Measurements from ENCODE around the gene C19orf47. TPM values are rescaled to one million over a fixed set of nuclear protein-coding genes. Genes with fewer than 3 reads are reported as not detected.

The C19orf47 gene
- total RNA-seq, 1 donor from 2014 or later: 10.6 TPM

- Mint-ChIP-seq H3K27ac (no peak overlapping the region), H3K36me3 (no peaks in the 10 kb centered on the region), H3K27me3 (ENCODE audit: insufficient read depth, low read depth) (peaks cover 15% of the 10 kb centered on the region), H3K9me3 (peaks cover 2% of the 10 kb centered on the region), H3K4me3 (peak overlapping the region; percentile 59), H3K4me1 (peaks cover 52% of the 10 kb centered on the region)
- H3K27ac ChIP-seq: no peak overlapping the region
- no peak for TF ChIP-seq CTCF (IDR thresholded peaks at IDR 0.05)
- no peak for TF ChIP-seq EZH2phosphoT487 (IDR thresholded peaks at IDR 0.05)
- no peak for TF ChIP-seq EZH2 (IDR thresholded peaks at IDR 0.05)
- H3K9ac ChIP-seq: peak overlapping the region; percentile 27
- H3K36me3 ChIP-seq: no peaks in the 10 kb centered on the region
- H4K20me1 ChIP-seq (ENCODE audit: low read depth): peaks cover 54% of the 10 kb centered on the region
- H3K4me3 ChIP-seq: no peak overlapping the region
- no peaks in the 10 kb centered on the region for H3K27me3 ChIP-seq
- DNase-seq (ENCODE audit: low spot score): no peak
- no peak overlapping the region for H3K4me2 ChIP-seq
- peaks cover 10% of the 10 kb centered on the region for H3K4me1 ChIP-seq
- peaks cover 80% of the 10 kb centered on the region for H3K79me2 ChIP-seq (ENCODE audit: low read depth)
- no peak overlapping the region for H2AFZ ChIP-seq (replicated peaks)
- no peaks in the 10 kb centered on the region for H3K9me3 ChIP-seq (ENCODE audit: low read depth)
- H3F3A ChIP-seq (ENCODE audit: low read depth): peaks cover 22% of the 10 kb centered on the region
Measured at GRCh38 chr19:40281381-40282208, 66.6 kb downstream of the C19orf47 start.

- peaks cover 56% of the 10 kb centered on the region for H4K20me1 ChIP-seq (ENCODE audit: low read depth)
Measured at GRCh38 chr19:40280608-40281221, 67.5 kb downstream of the C19orf47 start.

More at GRCh38 chr19:40280608-40281221, 67.5 kb downstream of the C19orf47 start:
- no peak overlapping the region for H2AFZ ChIP-seq (replicated peaks)
- peaks cover 2% of the 10 kb centered on the region for H3K9me3 Mint-ChIP-seq
- no peaks in the 10 kb centered on the region for H3K9me3 ChIP-seq (ENCODE audit: low read depth)
- no peak overlapping the region for H3K4me3 ChIP-seq
- H3K4me1 Mint-ChIP-seq: peaks cover 44% of the 10 kb centered on the region
- TF ChIP-seq EZH2phosphoT487 (IDR thresholded peaks at IDR 0.05) (no peak), CTCF (IDR thresholded peaks at IDR 0.05) (no peak), EZH2 (IDR thresholded peaks at IDR 0.05) (no peak)
- H3K4me2 ChIP-seq: no peak overlapping the region
- no peaks in the 10 kb centered on the region for H3K36me3 ChIP-seq
- H3K27me3 Mint-ChIP-seq (ENCODE audit: insufficient read depth, low read depth): peaks cover 14% of the 10 kb centered on the region
- DNase-seq (ENCODE audit: low spot score): no peak
- no peak overlapping the region for H3K27ac ChIP-seq
- peak overlapping the region; percentile 90 for H3K27ac Mint-ChIP-seq
- peaks cover 13% of the 10 kb centered on the region for H3F3A ChIP-seq (ENCODE audit: low read depth)
- peak overlapping the region; percentile 37 for H3K9ac ChIP-seq
- H3K36me3 Mint-ChIP-seq: no peaks in the 10 kb centered on the region
- H3K79me2 ChIP-seq (ENCODE audit: low read depth): peaks cover 89% of the 10 kb centered on the region
- H3K4me1 ChIP-seq: peaks cover 7% of the 10 kb centered on the region
- peak overlapping the region; percentile 24 for H3K4me3 Mint-ChIP-seq
- no peaks in the 10 kb centered on the region for H3K27me3 ChIP-seq

Measured in neural progenitor cell (in vitro differentiated cells).